ENCODE measurements around the gene NAA20.

NAA20 gene

GRCh38 chr20:20070871-20071726 is 53.9 kb downstream of the NAA20 start:
- no peak overlapping the region for H3K4me3 ChIP-seq (ENCODE audit: low read depth, low read length)

GRCh38 chr20:20073801-20074371 is 56.7 kb downstream of the NAA20 start:
- no peak overlapping the region for H3K4me3 ChIP-seq (ENCODE audit: low read depth, low read length)

DNA sequence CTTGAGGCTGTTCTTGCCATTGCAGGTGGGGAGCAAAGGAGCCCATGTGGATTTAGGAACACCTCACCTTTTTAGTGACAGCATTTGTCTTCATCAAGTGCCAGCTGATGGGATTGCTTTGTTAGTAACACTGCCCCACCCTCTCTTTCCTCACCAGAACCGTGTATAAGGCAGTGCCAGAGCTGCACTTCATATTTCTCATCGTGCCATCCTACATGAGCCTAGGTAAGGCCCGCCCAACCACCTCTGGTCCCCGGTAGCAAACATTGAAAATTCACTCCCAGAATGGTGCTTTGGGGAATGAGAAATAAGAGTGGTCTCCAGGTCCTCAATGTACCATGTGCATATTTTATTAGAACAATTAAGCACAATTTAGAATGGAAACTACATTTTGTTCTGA is 57.9 kb downstream of the NAA20 start:
- H3K4me3 ChIP-seq (ENCODE audit: low read depth, low read length) = no peak overlapping the region

- H3K4me3 ChIP-seq (ENCODE audit: low read depth, low read length) = no peak overlapping the region
Measured at GRCh38 chr20:20076297-20077065, 59.3 kb downstream of the NAA20 start.

- no peak overlapping the region for H3K4me3 ChIP-seq (ENCODE audit: low read depth, low read length)
Measured at GRCh38 chr20:20078041-20078440, 60.9 kb downstream of the NAA20 start.

DNA sequence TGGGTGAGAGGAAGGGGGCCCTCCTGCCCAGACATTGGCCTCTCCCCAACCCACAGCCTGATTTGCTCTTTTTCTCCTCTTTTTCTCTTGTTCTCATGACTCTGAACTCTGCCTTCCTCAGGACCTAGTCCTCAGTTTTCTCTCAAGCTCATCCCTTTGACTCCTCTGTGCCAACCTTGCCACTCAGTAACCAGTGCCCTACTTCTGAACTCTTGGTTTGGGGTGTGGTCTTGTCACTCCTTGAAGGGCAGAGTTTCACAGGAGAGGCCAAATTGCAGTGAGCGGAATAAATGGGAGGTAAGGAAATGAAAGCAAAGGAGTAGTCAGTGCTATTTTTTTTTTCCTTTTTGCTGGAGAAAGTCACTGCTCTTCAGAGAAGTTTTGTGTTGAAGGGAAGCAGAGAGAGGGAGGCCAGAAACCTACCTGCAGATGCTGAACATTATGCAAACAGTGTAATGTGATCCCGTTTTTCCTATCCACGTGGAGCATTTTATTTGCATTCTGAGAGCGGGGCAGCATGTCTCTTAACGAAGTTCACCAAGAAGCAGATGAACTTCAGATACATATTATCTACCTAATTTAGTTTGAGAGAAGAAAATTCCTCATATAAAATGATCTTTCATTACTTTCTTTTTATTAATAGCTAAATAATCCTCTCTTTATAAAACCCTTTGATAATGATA is 62.1 kb downstream of the NAA20 start:
- H3K4me3 ChIP-seq (ENCODE audit: low read depth, low read length) = no peak overlapping the region
